IPS-20b (cell line): ENCODE results near the gene PRR20D.
"Not testable (repeated sequence)": the region's sequence is repeated elsewhere in the genome, so short reads cannot be mapped to it uniquely, and the experiment has no call there.

Source experiments
- H3K27ac ChIP-seq: one replicate; pipeline ENCODE4 v1.5.1; 2013; ENCODE audit warnings: low read length
- H3K27me3 ChIP-seq: 2 replicates; pipeline ENCODE4 v1.6.1; 2013; ENCODE audit warnings: mild to moderate bottlenecking, low read length, inconsistent platforms; ENCODE audit not compliant: insufficient read depth
- H3K36me3 ChIP-seq: 2 replicates; pipeline ENCODE4 v1.6.1; 2013; ENCODE audit warnings: low read depth, mild to moderate bottlenecking, inconsistent platforms, low read length, moderate library complexity; ENCODE audit not compliant: insufficient read depth
- H3K4me1 ChIP-seq: 2 replicates; pipeline ENCODE4 v1.6.1; 2013; ENCODE audit warnings: mild to moderate bottlenecking, control low read depth, inconsistent platforms, low read length, moderate library complexity; ENCODE audit not compliant: insufficient read depth
- H3K4me3 ChIP-seq: 2 replicates; pipeline ENCODE4 v1.5.1; 2013; ENCODE audit warnings: mild to moderate bottlenecking, low read length, inconsistent platforms
- H3K9ac ChIP-seq: 2 replicates; pipeline ENCODE4 v1.6.1; 2013; ENCODE audit warnings: low read depth, mild to moderate bottlenecking, inconsistent platforms, low read length, moderate library complexity
- H3K9me3 ChIP-seq: 2 replicates; pipeline ENCODE4 v1.6.1; 2013; ENCODE audit warnings: mild to moderate bottlenecking, low read depth, low read length, inconsistent platforms; ENCODE audit not compliant: insufficient read depth

Gene PRR20D

GRCh38 chr13:57166897-57167296 is 6.5 kb downstream of the PRR20D start, which contains the start of gene PRR20E:
Gene PRR20E, plus strand, starts transcription at chr13:57167197. Its CDS starts 387 bp downstream, at chr13:57167584.
- H3K9me3 ChIP-seq, H3K9ac ChIP-seq, H3K4me1 ChIP-seq, H3K4me3 ChIP-seq, H3K36me3 ChIP-seq, H3K27me3 ChIP-seq, H3K27ac ChIP-seq: not testable (repeated sequence)

- Histone ChIP-seq H3K4me1 (no peaks in the 10 kb centered on the region), H3K9me3 (no peaks in the 10 kb centered on the region), H3K27ac (no peak overlapping the region), H3K27me3 (no peaks in the 10 kb centered on the region), H3K4me3 (no peak overlapping the region), H3K36me3 (no peaks in the 10 kb centered on the region), H3K9ac (no peak overlapping the region)
Measured at GRCh38 chr13:57191667-57192066, 31.2 kb downstream of the PRR20D start.

GRCh38 chr13:57212989-57213388 is 52.6 kb downstream of the PRR20D start:
- Histone ChIP-seq H3K9ac (no peak overlapping the region), H3K4me1 (no peaks in the 10 kb centered on the region), H3K4me3 (no peak overlapping the region), H3K36me3 (no peaks in the 10 kb centered on the region), H3K27me3 (no peaks in the 10 kb centered on the region), H3K9me3 (no peaks in the 10 kb centered on the region), H3K27ac (no peak overlapping the region)
